ENCODE data around the gene SPIN1. TPM values are rescaled to one million over a fixed set of nuclear protein-coding genes. Genes with fewer than 3 reads are reported as not detected.
A peak's percentile ranks its signal among the peaks of the same experiment; 100 is the strongest.

Gene SPIN1
- total RNA-seq, 1 experiment from 2014 or later: 123 TPM

- TF ChIP-seq PREB (CRISPR knock-in tag; IDR thresholded peaks at IDR 0.05; ENCODE audit: borderline replicate concordance): no peak
- TF ChIP-seq GTF2I (CRISPR knock-in tag; conservative IDR thresholded peaks at IDR 0.05): no peak
- TF ChIP-seq IRF1 (CRISPR knock-in tag; IDR thresholded peaks at IDR 0.05): no peak
- TF ChIP-seq TEAD1 (CRISPR knock-in tag; IDR thresholded peaks at IDR 0.05): no peak
Measured at GRCh38 chr9:88443480-88444113, 55.4 kb downstream of the SPIN1 start (continued).

GRCh38 chr9:88446728-88447127, 58.5 kb downstream of the SPIN1 start:
- Mint-ChIP-seq H3K36me3 (peaks cover 32% of the 10 kb centered on the region), H3K27me3 (ENCODE audit: low read depth) (no peaks in the 10 kb centered on the region), H3K27ac (peak overlapping the region; percentile 14), H3K4me1 (peaks cover 41% of the 10 kb centered on the region), H3K9me3 (no peaks in the 10 kb centered on the region), H3K4me3 (no peak overlapping the region)
- ChIA-PET CTCF (interaction anchor here (1.2 kb wide), 1 partner anchor 97 kb away, joined by 3 read pairs; no protein-coding TSS in a partner anchor), POLR2A (no interaction called here)
- DNase-seq (ENCODE audit: low spot score) (no peak), ATAC-seq (no peak)
- TF ChIP-seq PRRX2 (CRISPR knock-in tag; IDR thresholded peaks at IDR 0.05) (no peak), ARID4B (CRISPR knock-in tag; IDR thresholded peaks at IDR 0.05; ENCODE audit: borderline replicate concordance) (no peak), IRF2 (CRISPR knock-in tag; IDR thresholded peaks at IDR 0.05; ENCODE audit: borderline replicate concordance, low read depth) (no peak)

GRCh38 chr9:88447431-88447830, 59.2 kb downstream of the SPIN1 start:
- POLR2A ChIA-PET: interaction anchor here (1.1 kb wide), 1 partner anchor 16 kb away, joined by 3 read pairs; no protein-coding TSS in a partner anchor
- Mint-ChIP-seq H3K27ac (peak overlapping the region; percentile 83), H3K9me3 (no peaks in the 10 kb centered on the region), H3K4me1 (peaks cover 40% of the 10 kb centered on the region), H3K4me3 (no peak overlapping the region), H3K36me3 (peaks cover 31% of the 10 kb centered on the region), H3K27me3 (ENCODE audit: low read depth) (no peaks in the 10 kb centered on the region)
- CTCF ChIA-PET: interaction anchor here (1.2 kb wide), 1 partner anchor 98 kb away, joined by 3 read pairs; no protein-coding TSS in a partner anchor
- no peak for DNase-seq (ENCODE audit: low spot score)
- ATAC-seq: no peak
- TF ChIP-seq ZNF317 (CRISPR knock-in tag; IDR thresholded peaks at IDR 0.05; ENCODE audit: borderline replicate concordance, low read depth) (no peak), ZBTB21 (CRISPR knock-in tag; IDR thresholded peaks at IDR 0.05; ENCODE audit: borderline replicate concordance) (no peak), MAX (CRISPR knock-in tag; IDR thresholded peaks at IDR 0.05) (no peak), GRHL2 (CRISPR knock-in tag; IDR thresholded peaks at IDR 0.05; ENCODE audit: insufficient replicate concordance, severe bottlenecking) (no peak), ATF1 (CRISPR knock-in tag; IDR thresholded peaks at IDR 0.05) (no peak), NR1H2 (CRISPR knock-in tag; IDR thresholded peaks at IDR 0.05) (no peak), SOX15 (CRISPR knock-in tag; IDR thresholded peaks at IDR 0.05) (no peak), TEAD1 (CRISPR knock-in tag; IDR thresholded peaks at IDR 0.05) (no peak), FOXK1 (CRISPR knock-in tag; IDR thresholded peaks at IDR 0.05) (no peak), E2F1 (CRISPR knock-in tag; IDR thresholded peaks at IDR 0.05) (no peak), ARID4B (CRISPR knock-in tag; IDR thresholded peaks at IDR 0.05; ENCODE audit: borderline replicate concordance) (no peak), ZNF416 (CRISPR knock-in tag; IDR thresholded peaks at IDR 0.05) (no peak), ZNF219 (CRISPR knock-in tag; IDR thresholded peaks at IDR 0.05; ENCODE audit: borderline replicate concordance) (no peak), GTF2I (CRISPR knock-in tag; conservative IDR thresholded peaks at IDR 0.05) (no peak)

All from WTC11 (cell line).